Ramos (cell line): Measurements from ENCODE around the gene TEF.

Source experiments
- in situ Hi-C: fragments of 300-500 bp; cut with MboI; formaldehyde crosslinking; loops from one replicate; pipeline ENCODE4 v1.14.3; 2022; ENCODE audit warnings: low sequenced_read_pairs; ENCODE audit not compliant: unreplicated experiment

The TEF gene

GRCh38 chr22:41353862-41354575 is 27.7 kb upstream of the TEF start:
- in situ Hi-C loops = no loop called here

GRCh38 chr22:41354979-41355378 is 26.8 kb upstream of the TEF start:
- in situ Hi-C loops = no loop called here

GRCh38 chr22:41355895-41356294 is 25.8 kb upstream of the TEF start:
- in situ Hi-C loops = no loop called here

GRCh38 chr22:41356430-41357028 is 25.2 kb upstream of the TEF start:
- in situ Hi-C loops = no loop called here

GRCh38 chr22:41357191-41357590 is 24.6 kb upstream of the TEF start:
- in situ Hi-C loops = no loop called here

GRCh38 chr22:41358927-41359326 is 22.8 kb upstream of the TEF start:
- in situ Hi-C loops = no loop called here

GRCh38 chr22:41359376-41359775 is 22.4 kb upstream of the TEF start:
- in situ Hi-C loops = no loop called here

GRCh38 chr22:41360126-41360525 is 21.6 kb upstream of the TEF start:
- in situ Hi-C loops = no loop called here

GRCh38 chr22:41361716-41362310 is 19.9 kb upstream of the TEF start:
- in situ Hi-C loops = no loop called here

GRCh38 chr22:41362615-41363014 is 19.1 kb upstream of the TEF start:
- in situ Hi-C loops = no loop called here

GRCh38 chr22:41364233-41364632 is 17.5 kb upstream of the TEF start:
- in situ Hi-C loops = no loop called here

- in situ Hi-C loops = no loop called here
These were observed 16.8 kb upstream of the TEF start for GRCh38 chr22:41364955-41365354.

- in situ Hi-C loops = no loop called here
These were observed 16.3 kb upstream of the TEF start for GRCh38 chr22:41365425-41365824.

GRCh38 chr22:41366323-41367029 is 15.3 kb upstream of the TEF start:
- in situ Hi-C loops = no loop called here

- in situ Hi-C loops = no loop called here
These were observed 14.6 kb upstream of the TEF start for GRCh38 chr22:41367039-41367679.

- in situ Hi-C loops = no loop called here
These were observed 13.8 kb upstream of the TEF start for GRCh38 chr22:41367680-41368542.

- in situ Hi-C loops = no loop called here
These were observed 13.0 kb upstream of the TEF start for GRCh38 chr22:41368543-41369423.

- in situ Hi-C loops = no loop called here
These were observed 12.4 kb upstream of the TEF start for GRCh38 chr22:41369424-41369745.

- in situ Hi-C loops = no loop called here
These were observed 11.9 kb upstream of the TEF start for GRCh38 chr22:41369837-41370236.
